LNCAP (cell line): ENCODE data around the gene CTNNBIP1.

Experiments used
- TF ChIP-seq, protein P1 (sequence below): fragments of 450-650 bp; IDR thresholded peaks from 2 replicates; pipeline ENCODE4 v1.5.1; 2017; ENCODE audit warnings: mild to moderate bottlenecking

Gene CTNNBIP1

DNA sequence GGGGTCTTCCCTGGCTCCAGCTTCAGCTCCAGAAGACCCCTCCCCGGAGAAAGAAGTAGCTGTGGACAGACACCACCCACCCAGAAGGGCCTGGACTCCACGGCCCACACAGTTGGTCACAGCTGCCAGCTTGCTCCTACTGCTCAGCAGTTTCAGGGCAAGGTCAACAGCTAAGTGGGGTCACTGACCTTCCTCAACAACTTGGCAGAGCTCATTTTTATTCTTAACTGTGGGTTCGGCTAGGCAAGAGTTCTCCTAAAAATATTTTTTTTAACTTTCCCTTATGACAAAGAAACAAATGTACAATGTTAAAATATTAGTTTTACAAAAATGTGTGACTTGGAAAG, 41.9 kb downstream of the CTNNBIP1 start:
- TF ChIP-seq, protein P1, sequence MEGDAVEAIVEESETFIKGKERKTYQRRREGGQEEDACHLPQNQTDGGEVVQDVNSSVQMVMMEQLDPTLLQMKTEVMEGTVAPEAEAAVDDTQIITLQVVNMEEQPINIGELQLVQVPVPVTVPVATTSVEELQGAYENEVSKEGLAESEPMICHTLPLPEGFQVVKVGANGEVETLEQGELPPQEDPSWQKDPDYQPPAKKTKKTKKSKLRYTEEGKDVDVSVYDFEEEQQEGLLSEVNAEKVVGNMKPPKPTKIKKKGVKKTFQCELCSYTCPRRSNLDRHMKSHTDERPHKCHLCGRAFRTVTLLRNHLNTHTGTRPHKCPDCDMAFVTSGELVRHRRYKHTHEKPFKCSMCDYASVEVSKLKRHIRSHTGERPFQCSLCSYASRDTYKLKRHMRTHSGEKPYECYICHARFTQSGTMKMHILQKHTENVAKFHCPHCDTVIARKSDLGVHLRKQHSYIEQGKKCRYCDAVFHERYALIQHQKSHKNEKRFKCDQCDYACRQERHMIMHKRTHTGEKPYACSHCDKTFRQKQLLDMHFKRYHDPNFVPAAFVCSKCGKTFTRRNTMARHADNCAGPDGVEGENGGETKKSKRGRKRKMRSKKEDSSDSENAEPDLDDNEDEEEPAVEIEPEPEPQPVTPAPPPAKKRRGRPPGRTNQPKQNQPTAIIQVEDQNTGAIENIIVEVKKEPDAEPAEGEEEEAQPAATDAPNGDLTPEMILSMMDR = no peak

DNA sequence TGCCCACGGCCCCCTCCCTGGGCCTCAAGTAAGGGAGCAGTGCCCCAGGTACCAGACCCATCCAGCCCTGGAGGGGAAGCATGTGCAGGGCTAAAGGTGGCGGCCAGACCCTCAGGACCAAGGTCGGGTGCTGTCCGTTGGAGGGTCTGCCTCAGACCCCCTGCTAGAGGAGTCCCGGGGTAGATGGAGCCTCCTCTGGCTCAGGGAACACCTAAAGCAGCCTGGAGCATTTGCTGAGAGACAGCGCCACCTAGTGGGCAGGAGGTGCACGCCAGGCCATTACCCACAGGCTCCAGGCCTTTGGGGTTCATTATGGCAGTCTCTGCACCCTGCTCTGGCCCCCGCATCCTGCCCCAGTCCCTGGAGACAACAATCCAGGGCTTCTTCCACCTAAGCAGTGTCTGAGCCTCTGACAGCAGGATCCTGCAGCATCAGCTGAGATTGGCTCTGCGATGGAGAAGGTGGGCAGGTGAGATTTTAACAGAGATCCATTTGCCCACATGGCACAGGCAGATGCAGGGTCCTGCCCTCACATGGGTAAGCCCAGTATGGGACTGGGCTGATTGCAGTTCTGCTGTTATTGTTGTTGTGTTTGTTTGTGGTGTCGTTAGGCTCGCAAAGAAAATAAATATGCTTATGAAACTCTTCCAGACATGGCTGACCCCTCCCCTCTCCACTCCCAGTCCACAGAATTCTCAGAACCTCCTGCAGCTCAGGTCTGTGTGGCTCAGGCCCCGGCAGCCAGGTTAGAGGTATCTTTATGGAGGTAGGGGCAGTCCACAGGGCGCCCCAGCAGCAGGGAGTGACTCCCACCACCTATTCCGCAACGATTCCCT, 42.4 kb downstream of the CTNNBIP1 start:
- TF ChIP-seq, protein P1 = peak; percentile 96

DNA sequence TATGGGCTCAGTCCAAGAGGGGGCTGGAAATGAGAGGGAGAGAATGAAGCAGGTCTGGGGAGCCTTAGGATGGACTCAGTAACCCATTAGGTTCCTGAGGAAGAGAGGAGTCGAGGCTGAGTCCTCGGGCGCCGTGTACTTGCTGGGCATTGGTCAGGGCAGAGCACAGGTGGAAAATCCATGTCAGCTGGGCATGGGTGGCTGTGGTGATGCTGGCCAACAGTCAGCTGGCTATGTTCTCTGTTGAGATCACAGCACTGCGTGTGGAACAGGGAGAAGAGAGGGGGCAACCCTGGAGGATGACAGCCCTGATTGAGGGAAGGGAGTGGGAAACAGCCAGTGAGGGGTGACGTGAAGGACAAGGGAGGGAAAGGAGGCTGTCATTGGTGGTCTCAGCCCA, 43.2 kb downstream of the CTNNBIP1 start:
- TF ChIP-seq, protein P1 = no peak

DNA sequence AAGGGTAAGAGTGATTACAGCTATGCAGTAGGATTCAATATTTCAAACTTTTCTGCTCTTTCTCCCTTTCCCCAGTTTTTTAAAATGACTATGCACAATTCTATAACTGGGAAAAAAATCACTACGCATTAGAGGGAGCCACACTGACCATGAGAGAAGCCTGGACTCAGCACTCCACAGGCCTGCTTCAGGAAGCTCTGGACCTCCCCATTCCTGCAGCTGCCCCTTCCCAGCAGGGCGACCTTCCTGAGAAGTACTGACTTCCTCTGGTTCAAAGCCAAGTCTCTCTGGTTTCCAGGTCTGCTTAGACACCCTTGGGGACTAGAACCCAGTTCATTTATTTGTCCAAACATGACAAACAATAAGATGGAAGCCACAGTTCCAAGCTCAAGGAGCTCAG, 44.3 kb downstream of the CTNNBIP1 start:
- TF ChIP-seq, protein P1 = no peak

DNA sequence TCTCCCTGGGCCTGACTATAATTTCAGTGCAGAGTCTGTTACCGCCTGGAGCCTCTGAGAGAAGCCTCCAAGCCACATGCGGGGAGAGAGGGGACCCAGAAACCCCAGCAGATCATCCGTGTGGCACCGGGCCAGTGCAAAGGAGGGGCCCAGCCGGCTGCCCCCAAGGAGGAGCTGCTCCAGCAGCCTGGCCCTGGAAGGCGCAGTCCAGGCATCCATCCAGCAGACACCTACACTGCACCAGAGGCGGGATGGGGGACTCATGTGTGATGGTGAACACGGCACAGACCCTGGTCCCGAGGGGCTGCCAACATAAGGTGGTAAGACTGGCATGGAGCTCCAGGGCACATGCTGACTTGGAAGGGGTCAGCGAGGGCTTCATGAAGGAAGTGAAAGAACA, 46.7 kb downstream of the CTNNBIP1 start:
- TF ChIP-seq, protein P1 = no peak

DNA sequence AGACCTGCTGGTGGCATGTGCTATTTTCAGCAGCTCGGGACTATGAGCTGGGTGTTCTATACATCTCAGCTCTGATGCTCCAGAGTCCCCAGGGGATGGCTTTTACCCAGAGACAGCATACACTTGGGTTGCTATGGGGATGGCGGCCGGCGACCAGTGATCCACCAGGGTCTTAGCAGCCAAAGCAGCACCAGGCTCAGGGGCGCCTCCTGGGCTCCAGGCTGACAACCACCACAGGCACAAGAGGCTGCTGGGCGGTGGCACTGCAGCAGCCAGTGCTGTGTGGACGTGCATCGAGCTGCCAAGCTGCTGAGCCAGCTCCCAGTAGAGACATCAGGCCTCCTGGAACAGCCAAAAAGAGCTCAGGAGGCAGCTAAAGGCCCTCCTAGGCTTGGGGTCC, 48.7 kb downstream of the CTNNBIP1 start:
- TF ChIP-seq, protein P1 = no peak

DNA sequence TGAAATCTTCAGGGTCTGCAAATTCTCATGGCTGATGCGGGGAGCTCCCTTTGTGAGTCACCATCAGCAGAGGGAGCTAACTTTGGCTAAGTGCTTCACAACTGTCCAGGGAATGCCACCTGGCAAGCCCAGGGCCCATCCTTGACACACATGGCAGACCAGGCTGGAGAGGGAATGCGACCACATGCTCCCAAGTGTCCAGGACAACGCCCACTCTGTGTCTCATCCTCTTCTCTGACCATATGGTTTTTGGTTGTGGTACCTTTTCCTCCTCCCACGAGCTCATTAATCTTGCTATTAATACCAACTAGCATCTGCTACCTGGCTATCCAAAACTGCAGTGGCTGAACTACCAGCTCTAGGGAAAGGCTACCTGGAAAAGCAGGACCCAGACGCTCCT, 49.2 kb downstream of the CTNNBIP1 start:
- TF ChIP-seq, protein P1 = no peak
